HL-60 (cell line): ENCODE data around the gene OR2S2.
"Not testable (repeated sequence)": the region's sequence is repeated elsewhere in the genome, so short reads cannot be mapped to it uniquely, and the experiment has no call there.

Experiments
- DNase-seq, 2 experiments: peaks; one replicate each; pipeline ENCODE4 v3.0.0-alpha.2; 2010 to 2020; ENCODE audit warnings: low read depth in 1 of 2, low spot score in 1 of 2
- H3K27ac ChIP-seq: fragments of 250-450 bp; sonication (Bioruptor Pico); replicated peaks from 2 replicates; pipeline ENCODE4 v1.5.1; 2020; ENCODE audit warnings: mild to moderate bottlenecking, moderate library complexity
- H3K27me3 ChIP-seq: fragments of 250-450 bp; sonication (Bioruptor Pico); 2 replicates; pipeline ENCODE4 v1.5.1; 2021; ENCODE audit warnings: mild to moderate bottlenecking, moderate library complexity; ENCODE audit not compliant: insufficient read depth, poor library complexity, severe bottlenecking
- H3K4me3 ChIP-seq: replicated peaks from 2 replicates; pipeline ENCODE4 v1.5.1; 2011; ENCODE audit warnings: mild to moderate bottlenecking, control low read depth, low read length; ENCODE audit not compliant: insufficient read depth
- CTCF ChIP-seq: IDR thresholded peaks from one replicate; pipeline ENCODE4 v1.5.1; 2011; ENCODE audit warnings: low read length, control low read depth, inconsistent platforms; ENCODE audit not compliant: insufficient read depth
- GABPA ChIP-seq: IDR thresholded peaks from 2 replicates; pipeline ENCODE4 v1.6.1; 2012; ENCODE audit warnings: low read depth
- POLR2AphosphoS5 ChIP-seq: IDR thresholded peaks from 2 replicates; pipeline ENCODE4 v1.6.1; 2012; ENCODE audit warnings: low read depth
- SPI1 ChIP-seq: IDR thresholded peaks from 2 replicates; pipeline ENCODE4 v1.6.1; 2012; ENCODE audit warnings: low read depth, mild to moderate bottlenecking, borderline replicate concordance
- TF ChIP-seq, protein P1 (sequence below): IDR thresholded peaks from 2 replicates; pipeline ENCODE4 v1.6.1; 2012; ENCODE audit warnings: low read depth; ENCODE audit not compliant: insufficient replicate concordance

OR2S2 gene

GRCh38 chr9:35915681-35916294, 42.2 kb downstream of the OR2S2 start:
- DNase-seq: no peak
- no peaks in the 10 kb centered on the region for H3K27me3 ChIP-seq
- no peak overlapping the region for H3K27ac ChIP-seq
- no peak overlapping the region for H3K4me3 ChIP-seq
- TF ChIP-seq SPI1 (no peak), POLR2AphosphoS5 (no peak), GABPA (no peak), CTCF (no peak)
- TF ChIP-seq, protein P1, sequence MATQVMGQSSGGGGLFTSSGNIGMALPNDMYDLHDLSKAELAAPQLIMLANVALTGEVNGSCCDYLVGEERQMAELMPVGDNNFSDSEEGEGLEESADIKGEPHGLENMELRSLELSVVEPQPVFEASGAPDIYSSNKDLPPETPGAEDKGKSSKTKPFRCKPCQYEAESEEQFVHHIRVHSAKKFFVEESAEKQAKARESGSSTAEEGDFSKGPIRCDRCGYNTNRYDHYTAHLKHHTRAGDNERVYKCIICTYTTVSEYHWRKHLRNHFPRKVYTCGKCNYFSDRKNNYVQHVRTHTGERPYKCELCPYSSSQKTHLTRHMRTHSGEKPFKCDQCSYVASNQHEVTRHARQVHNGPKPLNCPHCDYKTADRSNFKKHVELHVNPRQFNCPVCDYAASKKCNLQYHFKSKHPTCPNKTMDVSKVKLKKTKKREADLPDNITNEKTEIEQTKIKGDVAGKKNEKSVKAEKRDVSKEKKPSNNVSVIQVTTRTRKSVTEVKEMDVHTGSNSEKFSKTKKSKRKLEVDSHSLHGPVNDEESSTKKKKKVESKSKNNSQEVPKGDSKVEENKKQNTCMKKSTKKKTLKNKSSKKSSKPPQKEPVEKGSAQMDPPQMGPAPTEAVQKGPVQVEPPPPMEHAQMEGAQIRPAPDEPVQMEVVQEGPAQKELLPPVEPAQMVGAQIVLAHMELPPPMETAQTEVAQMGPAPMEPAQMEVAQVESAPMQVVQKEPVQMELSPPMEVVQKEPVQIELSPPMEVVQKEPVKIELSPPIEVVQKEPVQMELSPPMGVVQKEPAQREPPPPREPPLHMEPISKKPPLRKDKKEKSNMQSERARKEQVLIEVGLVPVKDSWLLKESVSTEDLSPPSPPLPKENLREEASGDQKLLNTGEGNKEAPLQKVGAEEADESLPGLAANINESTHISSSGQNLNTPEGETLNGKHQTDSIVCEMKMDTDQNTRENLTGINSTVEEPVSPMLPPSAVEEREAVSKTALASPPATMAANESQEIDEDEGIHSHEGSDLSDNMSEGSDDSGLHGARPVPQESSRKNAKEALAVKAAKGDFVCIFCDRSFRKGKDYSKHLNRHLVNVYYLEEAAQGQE: no peak

DNA sequence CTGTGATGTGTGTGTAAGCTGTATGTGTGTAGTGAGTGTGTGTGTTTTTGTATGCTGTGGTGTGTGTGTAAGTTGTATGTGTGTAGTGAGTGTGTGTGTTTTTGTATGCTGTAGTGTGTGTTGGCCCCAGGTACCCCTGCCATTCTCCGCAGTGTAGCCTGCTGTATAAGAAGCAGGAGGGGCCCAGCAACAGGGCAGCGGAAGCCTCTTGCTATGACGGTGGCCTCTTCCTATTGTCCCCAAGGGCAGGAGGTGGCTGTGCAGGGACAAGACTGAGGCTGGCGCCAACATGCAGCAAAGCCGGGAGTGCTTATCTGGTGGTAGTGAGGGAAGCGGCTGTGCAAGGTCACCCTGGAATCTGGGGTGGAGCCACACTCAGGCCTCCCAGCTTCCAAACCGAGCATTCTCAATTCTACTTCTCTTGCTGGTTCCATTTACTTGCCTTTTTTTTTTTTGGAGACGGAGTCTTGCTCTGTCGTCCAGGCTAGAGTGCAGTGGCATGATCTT, 43.6 kb downstream of the OR2S2 start:
- Histone ChIP-seq H3K27ac (no peak overlapping the region), H3K27me3 (no peaks in the 10 kb centered on the region), H3K4me3 (no peak overlapping the region)
- DNase-seq: peak in 1 of 2 experiments; percentile 16
- TF ChIP-seq GABPA (no peak), CTCF (no peak), SPI1 (no peak), POLR2AphosphoS5 (no peak)
- TF ChIP-seq, protein P1: no peak

DNA sequence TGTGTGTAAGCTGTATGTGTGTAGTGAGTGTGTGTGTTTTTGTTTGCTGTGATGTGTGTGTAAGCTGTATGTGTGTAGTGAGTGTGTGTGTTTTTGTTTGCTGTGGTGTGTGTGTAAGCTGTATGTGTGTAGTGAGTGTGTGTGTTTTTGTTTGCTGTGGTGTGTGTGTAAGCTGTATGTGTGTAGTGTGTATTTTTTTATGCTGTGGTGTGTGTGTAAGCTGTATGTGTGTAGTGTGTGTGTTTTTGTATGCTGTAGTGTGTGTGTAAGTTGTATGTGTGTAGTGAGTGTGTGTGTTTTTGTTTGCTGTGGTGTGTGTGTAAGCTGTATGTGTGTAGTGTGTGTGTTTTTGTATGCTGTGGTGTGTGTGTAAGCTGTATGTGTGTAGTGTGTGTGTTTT, 44.5 kb downstream of the OR2S2 start:
- not testable (repeated sequence) for H3K27ac ChIP-seq, DNase-seq, H3K27me3 ChIP-seq, H3K4me3 ChIP-seq

- Histone ChIP-seq H3K27ac (no peak overlapping the region), H3K27me3 (no peaks in the 10 kb centered on the region), H3K4me3 (no peak overlapping the region)
- no peak for DNase-seq
- no peak for TF ChIP-seq GABPA
- no peak for TF ChIP-seq SPI1
- no peak for TF ChIP-seq CTCF
- TF ChIP-seq, protein P1: no peak
- no peak for TF ChIP-seq POLR2AphosphoS5
Observed at GRCh38 chr9:35912791-35913400, 45.1 kb downstream of the OR2S2 start.
